Measurements from ENCODE around the gene CHPF2. TPM values are rescaled to one million over a fixed set of nuclear protein-coding genes. Genes with fewer than 3 reads are reported as not detected.

Gene CHPF2
- polyA plus RNA-seq, 3 donors = 34.4 to 38.0 (median 36.0) TPM

DNA sequence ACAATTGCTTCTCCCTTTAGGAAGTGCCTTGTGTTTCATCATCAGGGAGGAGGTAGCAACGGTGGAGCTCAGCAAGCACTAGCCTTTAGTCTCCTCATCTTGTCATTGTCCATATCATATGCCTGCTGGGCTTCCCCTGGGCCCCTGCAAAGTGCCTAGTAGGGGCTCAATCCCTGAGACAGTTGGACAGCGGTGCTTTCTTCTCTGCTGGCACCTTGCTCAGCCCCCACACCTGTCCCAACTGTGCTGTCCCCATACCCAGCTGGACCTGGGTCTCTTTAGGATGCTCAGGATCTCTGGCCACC is 10.7 kb downstream of the CHPF2 start:
- peaks cover 99% of the 10 kb centered on the region for H4K20me1 ChIP-seq (ENCODE audit: insufficient read depth, low read length)
- no peak for DNase-seq
- intact Hi-C loops (cut with micrococcal nuclease) = loop anchor here in 1 of 2 donors (2.0 kb wide), 1 partner anchor 16 kb away; the partner anchor contains the start of gene ABCF2
- H2AFZ ChIP-seq (ENCODE audit: insufficient read depth, low read depth, low read length, poor library complexity, severe bottlenecking) = no peak overlapping the region
- 41% methylated on average over 2 of the region's 2 CpGs for WGBS (ENCODE audit: insufficient coverage)
- H3K9me3 ChIP-seq (replicated peaks in 1 of 2; ENCODE audit: control insufficient read depth in 1 of 2, insufficient read depth in 1 of 2, low read length in 2 of 2) = peaks cover 0 to 6% of the 10 kb centered on the region in 2 donors
- Mint-ChIP-seq H3K36me3 (peaks cover 43 to 58% of the 10 kb centered on the region in 2 donors), H3K27me3 (ENCODE audit: low read depth in 3 of 3) (peaks cover 34 to 56% (median 50%) of the 10 kb centered on the region in 3 donors), H3K4me3 (peak overlapping the region; percentile 69 to 90), H3K9me3 (peaks cover 0 to 11% (median 3%) of the 10 kb centered on the region in 7 donors), H3K4me1 (peaks cover 45% of the 10 kb centered on the region), H3K27ac (peak overlapping the region in 2 of 7 donors; percentile 24 to 58)
- peak overlapping the region in 1 of 2 donors; percentile 42 for H3K27ac ChIP-seq (ENCODE audit: low read depth in 1 of 2, low read length in 2 of 2)
- no peak overlapping the region for H3K9ac ChIP-seq (ENCODE audit: insufficient read depth, low read length, poor library complexity, severe bottlenecking)
- peaks cover 38 to 40% of the 10 kb centered on the region in 2 donors for H3K36me3 ChIP-seq (replicated peaks in 1 of 2; ENCODE audit: control insufficient read depth in 1 of 2, insufficient read depth in 2 of 2, low read length in 2 of 2)
- H3K4me3 ChIP-seq (replicated peaks in 1 of 3; ENCODE audit: low read depth in 2 of 3, low read length in 3 of 3) = peak overlapping the region in 1 of 3 experiments; percentile 62
- peaks cover 34 to 42% of the 10 kb centered on the region in 2 donors for H3K4me1 ChIP-seq (ENCODE audit: control insufficient read depth in 1 of 2, insufficient read depth in 2 of 2, low read length in 2 of 2)
- no peak for TF ChIP-seq CTCF (IDR thresholded peaks at IDR 0.05)
- H3K79me2 ChIP-seq (ENCODE audit: insufficient read depth, low read length) = no peaks in the 10 kb centered on the region
- peaks cover 31 to 41% of the 10 kb centered on the region in 2 donors for H3K27me3 ChIP-seq (ENCODE audit: control insufficient read depth in 2 of 2, insufficient read depth in 2 of 2, low read length in 2 of 2)
- peak overlapping the region; percentile 66 for H3K4me2 ChIP-seq (replicated peaks; ENCODE audit: extremely low read depth, low read length, poor library complexity, severe bottlenecking)

GRCh38 chr7:151243408-151244195 is 11.3 kb downstream of the CHPF2 start:
- H3K9me3 ChIP-seq (replicated peaks in 1 of 2; ENCODE audit: control insufficient read depth in 1 of 2, insufficient read depth in 1 of 2, low read length in 2 of 2) = peaks cover 0 to 6% of the 10 kb centered on the region in 2 donors
- intact Hi-C loops (cut with micrococcal nuclease) = loop anchor here in 1 of 2 donors (2.0 kb wide), 1 partner anchor 17 kb away; the partner anchor contains the start of gene ABCF2
- H2AFZ ChIP-seq (ENCODE audit: insufficient read depth, low read depth, low read length, poor library complexity, severe bottlenecking) = no peak overlapping the region
- no peak for DNase-seq
- Mint-ChIP-seq H3K4me1 (peaks cover 50% of the 10 kb centered on the region), H3K9me3 (peaks cover 0 to 16% (median 6%) of the 10 kb centered on the region in 7 donors), H3K27me3 (ENCODE audit: low read depth in 3 of 3) (peaks cover 38 to 62% (median 55%) of the 10 kb centered on the region in 3 donors), H3K27ac (peak overlapping the region in 4 of 7 donors; percentile 52 to 68 (median 66)), H3K4me3 (peak overlapping the region; percentile 69 to 90), H3K36me3 (peaks cover 42 to 54% of the 10 kb centered on the region in 2 donors)
- TF ChIP-seq CTCF (IDR thresholded peaks at IDR 0.05) = no peak
- H3K4me2 ChIP-seq (replicated peaks; ENCODE audit: extremely low read depth, low read length, poor library complexity, severe bottlenecking) = peak overlapping the region; percentile 66
- H3K4me1 ChIP-seq (ENCODE audit: control insufficient read depth in 1 of 2, insufficient read depth in 2 of 2, low read length in 2 of 2) = peaks cover 39 to 48% of the 10 kb centered on the region in 2 donors
- H3K27me3 ChIP-seq (ENCODE audit: control insufficient read depth in 2 of 2, insufficient read depth in 2 of 2, low read length in 2 of 2) = peaks cover 34 to 46% of the 10 kb centered on the region in 2 donors
- 21% methylated on average over 6 of the region's 17 CpGs for WGBS (ENCODE audit: insufficient coverage)
- peaks cover 98% of the 10 kb centered on the region for H4K20me1 ChIP-seq (ENCODE audit: insufficient read depth, low read length)
- H3K27ac ChIP-seq (ENCODE audit: low read depth in 1 of 2, low read length in 2 of 2) = peak overlapping the region in 1 of 2 donors; percentile 42
- peaks cover 32 to 33% of the 10 kb centered on the region in 2 donors for H3K36me3 ChIP-seq (replicated peaks in 1 of 2; ENCODE audit: control insufficient read depth in 1 of 2, insufficient read depth in 2 of 2, low read length in 2 of 2)
- H3K79me2 ChIP-seq (ENCODE audit: insufficient read depth, low read length) = no peaks in the 10 kb centered on the region
- no peak overlapping the region for H3K9ac ChIP-seq (ENCODE audit: insufficient read depth, low read length, poor library complexity, severe bottlenecking)
- H3K4me3 ChIP-seq (replicated peaks in 1 of 3; ENCODE audit: low read depth in 2 of 3, low read length in 3 of 3) = peak overlapping the region in 2 of 3 experiments; percentile 3 to 62

All from CD14-positive monocyte (primary cell).